ENCODE results near the gene APC2.

The APC2 gene

GRCh38 chr19:1411255-1412191 is 38.4 kb upstream of the APC2 start:
- no peak for TF ChIP-seq CTCF (IDR thresholded peaks at IDR 0.05; ENCODE audit: low read depth, low read length)
- H3K4me3 ChIP-seq (ENCODE audit: low read depth, low read length) = no peak overlapping the region

GRCh38 chr19:1412323-1412923 is 37.5 kb upstream of the APC2 start:
- no peak overlapping the region for H3K4me3 ChIP-seq (ENCODE audit: low read depth, low read length)
- no peak for TF ChIP-seq CTCF (IDR thresholded peaks at IDR 0.05; ENCODE audit: low read depth, low read length)

GRCh38 chr19:1412995-1413800 is 36.7 kb upstream of the APC2 start:
- H3K4me3 ChIP-seq (ENCODE audit: low read depth, low read length) = no peak overlapping the region
- no peak for TF ChIP-seq CTCF (IDR thresholded peaks at IDR 0.05; ENCODE audit: low read depth, low read length)

GRCh38 chr19:1416014-1416841 is 33.7 kb upstream of the APC2 start:
- H3K4me3 ChIP-seq (ENCODE audit: low read depth, low read length) = no peak overlapping the region
- no peak for TF ChIP-seq CTCF (IDR thresholded peaks at IDR 0.05; ENCODE audit: low read depth, low read length)

GRCh38 chr19:1417145-1417544 is 32.8 kb upstream of the APC2 start:
- H3K4me3 ChIP-seq (ENCODE audit: low read depth, low read length) = no peak overlapping the region

More at GRCh38 chr19:1417145-1417544, 32.8 kb upstream of the APC2 start:
- no peak for TF ChIP-seq CTCF (IDR thresholded peaks at IDR 0.05; ENCODE audit: low read depth, low read length)
